A549 treated with ZK216348 at 1 μM for 4 hours (cell line): ENCODE results near the gene HIP1R. TPM values are rescaled to one million over a fixed set of nuclear protein-coding genes. Genes with fewer than 3 reads are reported as not detected.

Source experiments
- total RNA-seq: library from RNA; stranded (reverse); fragments of 200-300 nt; extraction: Qiagen RNA extraction; gene quantifications from 5 replicates; pipeline ENCODE4 v1.2.3, GENCODE V29; 2022; ENCODE audit warnings: low read depth

Gene HIP1R, protein sequence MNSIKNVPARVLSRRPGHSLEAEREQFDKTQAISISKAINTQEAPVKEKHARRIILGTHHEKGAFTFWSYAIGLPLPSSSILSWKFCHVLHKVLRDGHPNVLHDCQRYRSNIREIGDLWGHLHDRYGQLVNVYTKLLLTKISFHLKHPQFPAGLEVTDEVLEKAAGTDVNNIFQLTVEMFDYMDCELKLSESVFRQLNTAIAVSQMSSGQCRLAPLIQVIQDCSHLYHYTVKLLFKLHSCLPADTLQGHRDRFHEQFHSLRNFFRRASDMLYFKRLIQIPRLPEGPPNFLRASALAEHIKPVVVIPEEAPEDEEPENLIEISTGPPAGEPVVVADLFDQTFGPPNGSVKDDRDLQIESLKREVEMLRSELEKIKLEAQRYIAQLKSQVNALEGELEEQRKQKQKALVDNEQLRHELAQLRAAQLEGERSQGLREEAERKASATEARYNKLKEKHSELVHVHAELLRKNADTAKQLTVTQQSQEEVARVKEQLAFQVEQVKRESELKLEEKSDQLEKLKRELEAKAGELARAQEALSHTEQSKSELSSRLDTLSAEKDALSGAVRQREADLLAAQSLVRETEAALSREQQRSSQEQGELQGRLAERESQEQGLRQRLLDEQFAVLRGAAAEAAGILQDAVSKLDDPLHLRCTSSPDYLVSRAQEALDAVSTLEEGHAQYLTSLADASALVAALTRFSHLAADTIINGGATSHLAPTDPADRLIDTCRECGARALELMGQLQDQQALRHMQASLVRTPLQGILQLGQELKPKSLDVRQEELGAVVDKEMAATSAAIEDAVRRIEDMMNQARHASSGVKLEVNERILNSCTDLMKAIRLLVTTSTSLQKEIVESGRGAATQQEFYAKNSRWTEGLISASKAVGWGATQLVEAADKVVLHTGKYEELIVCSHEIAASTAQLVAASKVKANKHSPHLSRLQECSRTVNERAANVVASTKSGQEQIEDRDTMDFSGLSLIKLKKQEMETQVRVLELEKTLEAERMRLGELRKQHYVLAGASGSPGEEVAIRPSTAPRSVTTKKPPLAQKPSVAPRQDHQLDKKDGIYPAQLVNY
- 10.2 to 19.9 TPM (median 17.4 TPM) in 5 replicates for total RNA-seq

GRCh38 chr12:122834921-122835749 lies at the start of gene HIP1R:
Gene HIP1R, plus strand, starts transcription at chr12:122835457. Its CDS starts 94 bp downstream, at chr12:122835551.

GRCh38 chr12:122895704-122896636 lies 60.7 kb downstream of the HIP1R start, which contains the start of gene VPS37B:
Gene VPS37B, minus strand, starts transcription at chr12:122896124. Its CDS starts 62 bp downstream, at chr12:122896062.

Other genes with a start within 250 kb of the HIP1R start
- gene HCAR2, start 132.1 kb upstream of the HIP1R start, total RNA-seq, result 0.18 to 0.19 TPM in 2 of 5 replicates, not detected in the others
- gene HCAR3, start 118.6 kb upstream of the HIP1R start, total RNA-seq, result 0.06 to 0.14 TPM (median 0.11 TPM) in 3 of 5 replicates, not detected in the others
- gene HCAR1, start 104.6 kb upstream of the HIP1R start, total RNA-seq, result 0.04 TPM in 2 of 5 replicates, not detected in the others
- 51.9 to 71.8 TPM (median 59.0 TPM) in 5 replicates for gene DENR, start 82.6 kb upstream of the HIP1R start, total RNA-seq
- 0.06 to 0.16 TPM (median 0.11 TPM) in 4 of 5 replicates, not detected in the other for gene CCDC62, start 60.9 kb upstream of the HIP1R start, total RNA-seq
- 27.7 to 30.8 TPM (median 28.8 TPM) in 5 replicates for gene VPS37B, start 60.7 kb downstream of the HIP1R start, total RNA-seq
- 7.2 to 11.1 TPM (median 9.8 TPM) in 5 replicates for gene ABCB9, start 131.0 kb downstream of the HIP1R start, total RNA-seq
- gene OGFOD2, start 139.8 kb downstream of the HIP1R start, total RNA-seq, result 12.2 to 17.5 TPM (median 15.9 TPM) in 5 replicates
- 222 to 265 TPM (median 247 TPM) in 5 replicates for gene ARL6IP4, start 145.2 kb downstream of the HIP1R start, total RNA-seq